Endothelial cell of umbilical vein (primary cell): Measurements from ENCODE around the gene ENKD1. TPM values are rescaled to one million over a fixed set of nuclear protein-coding genes. Genes with fewer than 3 reads are reported as not detected.

Experiments used
- BruUV-seq: library from RNA; stranded (reverse); fragments of 400-500 nt; replicated peaks from 2 replicates; lab custom pipeline; 2021; lab: Mats Ljungman, UMichigan
- CTCF ChIA-PET: fragments of 300-600, 350-600 bp; sonication (Branson Sonifier 250); formaldehyde crosslinking; loops from one replicate; lab custom pipeline; 2021; ENCODE audit warnings: antibody characterized with exemption, inconsistent platforms; lab: Charles Lee
- POLR2A ChIA-PET: fragments of 300-600, 350-600 bp; sonication (Branson Sonifier 250); formaldehyde crosslinking; loops from one replicate; lab custom pipeline; 2021; ENCODE audit warnings: antibody characterized with exemption, inconsistent platforms; lab: Charles Lee
- DNase-seq: peaks from one replicate; pipeline ENCODE4 v3.0.0-alpha.2; 2011; ENCODE audit warnings: low read depth, low spot score
- FAIRE-seq: peaks from 2 replicates; lab custom pipeline; 2011; peaks lifted over from hg19 to GRCh38; lab: Jason Lieb, UNC
- H2AFZ ChIP-seq: 2 replicates; pipeline ENCODE4 v1.6.0; 2012; ENCODE audit warnings: low read depth, low read length, control low read depth, inconsistent platforms
- H3K27ac ChIP-seq: 2 replicates; pipeline ENCODE4 v1.5.1; 2011; ENCODE audit warnings: low read depth, mild to moderate bottlenecking, control low read depth, low read length, moderate library complexity; ENCODE audit not compliant: insufficient read depth
- H3K27me3 ChIP-seq, 2 experiments: 2 replicates each; pipeline versions ENCODE4 v1.6.0 to v1.6.1; 2011; ENCODE audit warnings: low read length in 2 of 2, mixed read lengths in 1 of 2; ENCODE audit not compliant: control insufficient read depth in 2 of 2, insufficient read depth in 2 of 2
- H3K36me3 ChIP-seq, 2 experiments: 2 replicates in 1 of 2; 3 replicates in 1 of 2; pipeline ENCODE4 v1.5.1; 2011; ENCODE audit warnings: low read length in 2 of 2, mild to moderate bottlenecking in 1 of 2, moderate library complexity in 1 of 2; ENCODE audit not compliant: control insufficient read depth in 2 of 2, insufficient read depth in 2 of 2; ENCODE audit errors: extremely low read depth in 1 of 2
- H3K4me1 ChIP-seq: 3 replicates; pipeline ENCODE4 v1.5.1; 2011; ENCODE audit warnings: mild to moderate bottlenecking, low read length; ENCODE audit not compliant: control insufficient read depth, insufficient read depth; ENCODE audit errors: extremely low read depth
- H3K4me2 ChIP-seq: 2 replicates; pipeline ENCODE4 v1.6.1; 2011; ENCODE audit warnings: low read length, control low read depth, mixed read lengths; ENCODE audit not compliant: insufficient read depth
- H3K4me3 ChIP-seq, 3 experiments: fragments of 200-600 bp in 1 of 3; sonication (generic), shearing (Covaris generic) in 1 of 3; replicated peaks in 1 of 3; 2 replicates each; pipeline ENCODE4 v1.5.1; 2011 to 2016; ENCODE audit warnings: control low read depth in 3 of 3, low read length in 3 of 3, mild to moderate bottlenecking in 2 of 3, inconsistent platforms in 1 of 3, low read depth in 1 of 3, moderate library complexity in 1 of 3; ENCODE audit not compliant: insufficient read depth in 1 of 3
- H3K79me2 ChIP-seq: 2 replicates; pipeline ENCODE4 v1.6.0; 2012; ENCODE audit warnings: low read length, inconsistent platforms; ENCODE audit not compliant: control insufficient read depth, insufficient read depth
- H3K9ac ChIP-seq: replicated peaks from 2 replicates; pipeline ENCODE3; 2011; ENCODE audit warnings: low read length, control low read depth; ENCODE audit not compliant: insufficient read depth; ENCODE audit errors: extremely low read depth
- H3K9me1 ChIP-seq: replicated peaks from 3 replicates; pipeline ENCODE4 v1.6.0; 2011; ENCODE audit warnings: mild to moderate bottlenecking, low read length; ENCODE audit not compliant: control insufficient read depth, insufficient read depth; ENCODE audit errors: extremely low read depth
- H3K9me3 ChIP-seq: replicated peaks from 2 replicates; pipeline ENCODE4 v1.5.1; 2012; ENCODE audit warnings: low read length, inconsistent platforms; ENCODE audit not compliant: control insufficient read depth, insufficient read depth
- H4K20me1 ChIP-seq: replicated peaks from 2 replicates; pipeline ENCODE3; 2011; ENCODE audit warnings: mild to moderate bottlenecking, low read length; ENCODE audit not compliant: control insufficient read depth, insufficient read depth; ENCODE audit errors: extremely low read depth
- FOS ChIP-seq: IDR thresholded peaks from 2 replicates; pipeline ENCODE4 v1.6.1; 2011; ENCODE audit warnings: mild to moderate bottlenecking, low read length, moderate library complexity, borderline replicate concordance; ENCODE audit not compliant: insufficient read depth
- GATA2 ChIP-seq: IDR thresholded peaks from 2 replicates; pipeline ENCODE4 v1.7.0; 2011; ENCODE audit warnings: low read depth, mild to moderate bottlenecking, moderate library complexity, mixed read lengths, low read length; ENCODE audit not compliant: insufficient read length, insufficient read depth
- JUN ChIP-seq: IDR thresholded peaks from 2 replicates; pipeline ENCODE4 v1.6.1; 2011; ENCODE audit warnings: borderline replicate concordance, low read depth; ENCODE audit not compliant: insufficient read length, insufficient read depth
- MYC ChIP-seq: IDR thresholded peaks from one replicate; pipeline ENCODE4 v1.6.1; 2011; ENCODE audit warnings: mild to moderate bottlenecking, low read depth, low read length
- POLR2A ChIP-seq: IDR thresholded peaks from 2 replicates; pipeline ENCODE4 v1.6.1; 2012; ENCODE audit warnings: low read depth, mild to moderate bottlenecking, control low read depth, low read length
- POLR2AphosphoS5 ChIP-seq: IDR thresholded peaks from 2 replicates; pipeline ENCODE4 v1.6.1; 2012; ENCODE audit warnings: low read depth, mild to moderate bottlenecking, control low read depth, low read length, moderate library complexity; ENCODE audit not compliant: insufficient read depth
- dilution Hi-C: fragments of 300-500 bp; cut with MboI; formaldehyde crosslinking; loops from one replicate; pipeline ENCODE4 v1.15.0; 2019; ENCODE audit warnings: low sequenced_read_pairs; ENCODE audit not compliant: extremely low pct_ligation_motif_present
- intact Hi-C: fragments of 100-400 bp; cut with micrococcal nuclease; formaldehyde crosslinking; loops from one replicate; pipeline ENCODE4 v1.10.0; 2022
- polyA plus RNA-seq, 4 experiments: library from polyadenylated mRNA; depleted of rRNA in 3 of 4; stranded (reverse) in 3 of 4; unstranded in 1 of 4; fragments of >200 nt; gene quantifications; 2 replicates each; pipeline versions ENCODE4 v1.2.1 to v1.2.3, GENCODE V29; 2011 to 2012; ENCODE audit warnings: missing spikeins in 1 of 4
- total RNA-seq: library from RNA; stranded (reverse); gene quantifications from 2 replicates; pipeline ENCODE4 v1.2.3, GENCODE V29; 2021
- TF ChIP-seq, protein P1 (sequence below): IDR thresholded peaks from 2 replicates; pipeline ENCODE4 v1.6.1; 2011; ENCODE audit not compliant: insufficient read depth, insufficient read length

Gene ENKD1
- total and polyA plus RNA-seq, 2 donors (not counting 3 experiments of a cell fraction or from before 2014, with no cell fraction given), result 16.7 to 17.3 TPM

DNA sequence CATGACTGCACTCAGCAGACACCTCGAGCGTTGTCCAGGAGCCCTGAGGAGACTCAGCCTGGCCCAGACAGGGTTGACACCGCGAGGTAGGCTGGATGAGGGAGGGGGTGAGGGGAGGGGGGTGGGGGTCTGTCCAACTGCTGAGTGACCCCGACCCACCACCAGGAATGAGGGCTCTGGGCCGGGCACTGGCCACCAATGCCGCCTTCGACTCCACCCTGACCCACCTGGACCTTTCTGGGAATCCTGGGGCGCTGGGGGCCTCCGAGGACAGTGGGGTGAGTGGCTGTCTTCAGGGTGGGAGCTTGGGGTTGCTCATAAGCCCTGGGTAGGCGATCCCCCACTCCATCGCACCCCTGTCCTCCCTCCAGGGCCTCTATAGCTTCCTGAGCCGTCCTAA lies 18.9 kb downstream of the ENKD1 start:
- Histone ChIP-seq H2AFZ (no peak overlapping the region), H3K79me2 (no peaks in the 10 kb centered on the region), H3K36me3 (no peaks in the 10 kb centered on the region), H3K27me3 (peaks cover 36% of the 10 kb centered on the region in 2 experiments), H3K4me2 (no peak overlapping the region), H3K27ac (no peak overlapping the region), H4K20me1 (no peaks in the 10 kb centered on the region), H3K4me3 (no peak overlapping the region), H3K9me3 (no peaks in the 10 kb centered on the region), H3K4me1 (no peaks in the 10 kb centered on the region), H3K9me1 (no peaks in the 10 kb centered on the region), H3K9ac (no peak overlapping the region)
- POLR2A ChIA-PET, result no interaction called here
- dilution Hi-C loops, result no loop called here
- CTCF ChIA-PET, result interaction anchor here (1.0 to 7.7 kb wide), 8 partner anchors 11 to 126 kb away, joined by 3 to 166 read pairs (median 4); partner anchors contain the start of genes ACD and CTCF
- intact Hi-C loops, result no loop called here
- BruUV-seq, result no TSS peak
- TF ChIP-seq FOS (no peak), POLR2AphosphoS5 (no peak), MYC (no peak), POLR2A (no peak), JUN (no peak), GATA2 (no peak)
- TF ChIP-seq, protein P1, sequence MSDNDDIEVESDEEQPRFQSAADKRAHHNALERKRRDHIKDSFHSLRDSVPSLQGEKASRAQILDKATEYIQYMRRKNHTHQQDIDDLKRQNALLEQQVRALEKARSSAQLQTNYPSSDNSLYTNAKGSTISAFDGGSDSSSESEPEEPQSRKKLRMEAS, result no peak
- DNase-seq, result no peak
- FAIRE-seq, result no peak

DNA sequence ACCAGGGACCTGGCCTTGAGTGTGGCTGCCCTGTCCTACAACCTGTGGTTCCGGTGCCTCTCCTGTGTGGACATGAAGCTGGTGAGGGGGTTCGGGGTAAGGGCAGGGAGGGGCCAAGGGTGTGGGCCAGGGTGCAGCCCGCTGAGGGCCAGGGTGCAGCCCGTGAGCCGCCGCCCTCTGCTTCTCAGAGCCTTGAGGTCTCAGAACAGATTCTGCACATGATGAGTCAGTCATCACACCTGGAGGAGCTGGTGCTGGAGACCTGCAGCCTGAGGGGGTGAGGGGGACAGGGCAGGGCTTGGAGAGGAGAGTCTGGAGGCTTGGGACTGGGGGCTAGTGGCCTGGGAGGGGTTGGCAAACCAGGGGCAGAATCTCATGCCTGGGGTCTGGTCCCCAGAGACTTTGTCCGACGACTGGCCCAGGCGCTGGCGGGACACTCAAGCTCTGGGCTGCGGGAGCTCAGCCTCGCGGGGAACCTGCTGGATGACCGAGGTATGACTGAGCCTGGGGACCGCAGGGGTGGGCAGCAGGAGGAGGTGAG lies 19.4 kb downstream of the ENKD1 start:
- H3K4me1 ChIP-seq, result no peaks in the 10 kb centered on the region
- intact Hi-C loops (no loop called here), dilution Hi-C loops (no loop called here)
- FAIRE-seq, result no peak
- H3K4me2 ChIP-seq, result no peak overlapping the region
- H3K79me2 ChIP-seq, result no peaks in the 10 kb centered on the region
- H2AFZ ChIP-seq, result no peak overlapping the region
- no peak for DNase-seq
- peaks cover 33 to 34% of the 10 kb centered on the region in 2 experiments for H3K27me3 ChIP-seq
- H4K20me1 ChIP-seq, result no peaks in the 10 kb centered on the region
- no peaks in the 10 kb centered on the region for H3K9me1 ChIP-seq
- CTCF ChIA-PET, result interaction anchor here (1.1 to 7.7 kb wide), 6 partner anchors 13 to 125 kb away, joined by 3 to 166 read pairs (median 6); partner anchors contain the start of genes ACD and CTCF
- TF ChIP-seq GATA2, result no peak
- no peak for TF ChIP-seq JUN
- no peaks in the 10 kb centered on the region for H3K9me3 ChIP-seq
- no peak overlapping the region for H3K9ac ChIP-seq
- no TSS peak for BruUV-seq
- no peak overlapping the region for H3K27ac ChIP-seq
- no peak overlapping the region for H3K4me3 ChIP-seq
- no peaks in the 10 kb centered on the region for H3K36me3 ChIP-seq
- POLR2A ChIA-PET, result no interaction called here
